ENCODE data around the gene PLD1.

The PLD1 gene

GRCh38 chr3:171557173-171557572, 253.1 kb downstream of the PLD1 start:
- no peak for TF ChIP-seq CTCF (IDR thresholded peaks at IDR 0.05; ENCODE audit: borderline replicate concordance, insufficient read depth, low read depth, low read length)
- no peak overlapping the region for H3K4me3 ChIP-seq (ENCODE audit: low read depth, low read length)

- TF ChIP-seq CTCF (IDR thresholded peaks at IDR 0.05; ENCODE audit: borderline replicate concordance, insufficient read depth, low read depth, low read length) = no peak
- H3K4me3 ChIP-seq (ENCODE audit: low read depth, low read length) = no peak overlapping the region
These were observed 253.6 kb downstream of the PLD1 start for GRCh38 chr3:171556574-171557145.

- TF ChIP-seq CTCF (IDR thresholded peaks at IDR 0.05; ENCODE audit: borderline replicate concordance, insufficient read depth, low read depth, low read length) = no peak
- no peak overlapping the region for H3K4me3 ChIP-seq (ENCODE audit: low read depth, low read length)
These were observed 254.1 kb downstream of the PLD1 start for GRCh38 chr3:171556148-171556547.

GRCh38 chr3:171553086-171553485, 257.2 kb downstream of the PLD1 start:
- TF ChIP-seq CTCF (IDR thresholded peaks at IDR 0.05; ENCODE audit: borderline replicate concordance, insufficient read depth, low read depth, low read length) = no peak
- no peak overlapping the region for H3K4me3 ChIP-seq (ENCODE audit: low read depth, low read length)

GRCh38 chr3:171552531-171552930, 257.8 kb downstream of the PLD1 start:
- no peak for TF ChIP-seq CTCF (IDR thresholded peaks at IDR 0.05; ENCODE audit: borderline replicate concordance, insufficient read depth, low read depth, low read length)
- H3K4me3 ChIP-seq (ENCODE audit: low read depth, low read length) = no peak overlapping the region

- no peak for TF ChIP-seq CTCF (IDR thresholded peaks at IDR 0.05; ENCODE audit: borderline replicate concordance, insufficient read depth, low read depth, low read length)
- H3K4me3 ChIP-seq (ENCODE audit: low read depth, low read length) = no peak overlapping the region
These were observed 259.0 kb downstream of the PLD1 start for GRCh38 chr3:171551296-171551695.

All from GM12875 (cell line).